ENCODE measurements around the gene POLR2M.

The POLR2M gene

GRCh38 chr15:57691082-57691481 is 15.4 kb upstream of the POLR2M start:
- no peak for DNase-seq (ENCODE audit: low read depth in 3 of 3)

- no peak for DNase-seq (ENCODE audit: low read depth in 3 of 3)
Observed at GRCh38 chr15:57692709-57693108, 13.8 kb upstream of the POLR2M start.

GRCh38 chr15:57694279-57694678 is 12.2 kb upstream of the POLR2M start:
- DNase-seq (ENCODE audit: low read depth in 3 of 3) = no peak

- DNase-seq (ENCODE audit: low read depth in 3 of 3) = no peak
Observed at GRCh38 chr15:57696146-57696545, 10.4 kb upstream of the POLR2M start.

- no peak for DNase-seq (ENCODE audit: low read depth in 3 of 3)
Observed at GRCh38 chr15:57697588-57697987, 8.9 kb upstream of the POLR2M start.

- no peak for DNase-seq (ENCODE audit: low read depth in 3 of 3)
Observed at GRCh38 chr15:57698243-57698642, 8.3 kb upstream of the POLR2M start.

GRCh38 chr15:57698991-57699390 is 7.5 kb upstream of the POLR2M start:
- DNase-seq (ENCODE audit: low read depth in 3 of 3) = no peak

- no peak for DNase-seq (ENCODE audit: low read depth in 3 of 3)
Observed at GRCh38 chr15:57703387-57703786, 3.1 kb upstream of the POLR2M start.

- DNase-seq (ENCODE audit: low read depth in 3 of 3) = no peak
Observed at GRCh38 chr15:57704441-57704840, 2.1 kb upstream of the POLR2M start.

- DNase-seq (ENCODE audit: low read depth in 3 of 3) = no peak
Observed at GRCh38 chr15:57705746-57706404, 639 bp upstream of the POLR2M start.

- DNase-seq (ENCODE audit: low read depth in 3 of 3) = no peak
Observed at GRCh38 chr15:57708047-57708446, 1.5 kb downstream of the POLR2M start.

GRCh38 chr15:57718309-57718708 is 11.8 kb downstream of the POLR2M start:
- no peak for DNase-seq (ENCODE audit: low read depth in 3 of 3)

- DNase-seq (ENCODE audit: low read depth in 3 of 3) = no peak
Observed at GRCh38 chr15:57720867-57721266, 14.4 kb downstream of the POLR2M start.

GRCh38 chr15:57726411-57726810 is 19.9 kb downstream of the POLR2M start:
- DNase-seq (ENCODE audit: low read depth in 3 of 3) = no peak

- no peak for DNase-seq (ENCODE audit: low read depth in 3 of 3)
Observed at GRCh38 chr15:57727031-57727430, 20.5 kb downstream of the POLR2M start.

- DNase-seq (ENCODE audit: low read depth in 3 of 3) = no peak
Observed at GRCh38 chr15:57728436-57728835, 21.9 kb downstream of the POLR2M start.

- no peak for DNase-seq (ENCODE audit: low read depth in 3 of 3)
Observed at GRCh38 chr15:57730876-57731275, 24.4 kb downstream of the POLR2M start.

GRCh38 chr15:57731530-57732103 is 25.1 kb downstream of the POLR2M start:
- DNase-seq (ENCODE audit: low read depth in 3 of 3) = no peak

GRCh38 chr15:57732526-57733331 is 26.2 kb downstream of the POLR2M start:
- DNase-seq (ENCODE audit: low read depth in 3 of 3) = peak; percentile 28 to 36 (median 28)

- DNase-seq (ENCODE audit: low read depth in 3 of 3) = no peak
Observed at GRCh38 chr15:57734860-57735259, 28.3 kb downstream of the POLR2M start.

- no peak for DNase-seq (ENCODE audit: low read depth in 3 of 3)
Observed at GRCh38 chr15:57735431-57735830, 28.9 kb downstream of the POLR2M start.

GRCh38 chr15:57735891-57736290 is 29.4 kb downstream of the POLR2M start:
- no peak for DNase-seq (ENCODE audit: low read depth in 3 of 3)

- no peak for DNase-seq (ENCODE audit: low read depth in 3 of 3)
Observed at GRCh38 chr15:57736591-57736990, 30.1 kb downstream of the POLR2M start.
